ENCODE results near the gene DNAH11.

The DNAH11 gene

GRCh38 chr7:21562385-21562784 lies 19.5 kb downstream of the DNAH11 start:
- DNase-seq = no peak

GRCh38 chr7:21565614-21566013 lies 22.8 kb downstream of the DNAH11 start:
- DNase-seq = no peak

- DNase-seq = no peak
Observed at GRCh38 chr7:21566094-21566493, 23.3 kb downstream of the DNAH11 start.

GRCh38 chr7:21568762-21569161 lies 25.9 kb downstream of the DNAH11 start:
- no peak for DNase-seq

- no peak for DNase-seq
Observed at GRCh38 chr7:21572331-21573313, 29.8 kb downstream of the DNAH11 start.

- no peak for DNase-seq
Observed at GRCh38 chr7:21579341-21580072, 36.7 kb downstream of the DNAH11 start.

GRCh38 chr7:21580073-21580521 lies 37.3 kb downstream of the DNAH11 start:
- no peak for DNase-seq

- no peak for DNase-seq
Observed at GRCh38 chr7:21585070-21585724, 42.4 kb downstream of the DNAH11 start.

GRCh38 chr7:21587139-21587784 lies 44.4 kb downstream of the DNAH11 start:
- DNase-seq = no peak

GRCh38 chr7:21596801-21597200 lies 54.0 kb downstream of the DNAH11 start:
- DNase-seq = no peak

GRCh38 chr7:21603462-21603861 lies 60.6 kb downstream of the DNAH11 start:
- no peak for DNase-seq

GRCh38 chr7:21603972-21604749 lies 61.3 kb downstream of the DNAH11 start:
- DNase-seq = no peak

- DNase-seq = no peak
Observed at GRCh38 chr7:21605008-21605585, 62.3 kb downstream of the DNAH11 start.

- no peak for DNase-seq
Observed at GRCh38 chr7:21608465-21608864, 65.6 kb downstream of the DNAH11 start.

- DNase-seq = no peak
Observed at GRCh38 chr7:21611129-21611528, 68.3 kb downstream of the DNAH11 start.

- DNase-seq = no peak
Observed at GRCh38 chr7:21616091-21616490, 73.3 kb downstream of the DNAH11 start.

GRCh38 chr7:21616796-21617436 lies 74.1 kb downstream of the DNAH11 start:
- peak; percentile 33 for DNase-seq

GRCh38 chr7:21617513-21617912 lies 74.7 kb downstream of the DNAH11 start:
- DNase-seq = no peak

- DNase-seq = peak; percentile 65
Observed at GRCh38 chr7:21617916-21618390, 75.1 kb downstream of the DNAH11 start.

GRCh38 chr7:21618706-21619105 lies 75.9 kb downstream of the DNAH11 start:
- DNase-seq = no peak

GRCh38 chr7:21620054-21620453 lies 77.2 kb downstream of the DNAH11 start:
- no peak for DNase-seq
